ENCODE data around the gene NLGN1.

- no peak for TF ChIP-seq SRF (IDR thresholded peaks at IDR 0.05; ENCODE audit: low read depth)
- TF ChIP-seq, protein P1, sequence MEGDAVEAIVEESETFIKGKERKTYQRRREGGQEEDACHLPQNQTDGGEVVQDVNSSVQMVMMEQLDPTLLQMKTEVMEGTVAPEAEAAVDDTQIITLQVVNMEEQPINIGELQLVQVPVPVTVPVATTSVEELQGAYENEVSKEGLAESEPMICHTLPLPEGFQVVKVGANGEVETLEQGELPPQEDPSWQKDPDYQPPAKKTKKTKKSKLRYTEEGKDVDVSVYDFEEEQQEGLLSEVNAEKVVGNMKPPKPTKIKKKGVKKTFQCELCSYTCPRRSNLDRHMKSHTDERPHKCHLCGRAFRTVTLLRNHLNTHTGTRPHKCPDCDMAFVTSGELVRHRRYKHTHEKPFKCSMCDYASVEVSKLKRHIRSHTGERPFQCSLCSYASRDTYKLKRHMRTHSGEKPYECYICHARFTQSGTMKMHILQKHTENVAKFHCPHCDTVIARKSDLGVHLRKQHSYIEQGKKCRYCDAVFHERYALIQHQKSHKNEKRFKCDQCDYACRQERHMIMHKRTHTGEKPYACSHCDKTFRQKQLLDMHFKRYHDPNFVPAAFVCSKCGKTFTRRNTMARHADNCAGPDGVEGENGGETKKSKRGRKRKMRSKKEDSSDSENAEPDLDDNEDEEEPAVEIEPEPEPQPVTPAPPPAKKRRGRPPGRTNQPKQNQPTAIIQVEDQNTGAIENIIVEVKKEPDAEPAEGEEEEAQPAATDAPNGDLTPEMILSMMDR (IDR thresholded peaks at IDR 0.05 in 2 of 3, conservative IDR thresholded peaks at IDR 0.05 in 1 of 3; ENCODE audit: borderline replicate concordance in 1 of 3, insufficient read depth in 1 of 3, low read depth in 2 of 3, low read length in 2 of 3), result no peak
- TF ChIP-seq POLR2A (IDR thresholded peaks at IDR 0.05; ENCODE audit: borderline replicate concordance, extremely low read depth, insufficient read depth, insufficient read length), result no peak
- no peak for TF ChIP-seq EZH2 (IDR thresholded peaks at IDR 0.05)
- no peak for TF ChIP-seq SIN3A (IDR thresholded peaks at IDR 0.05; ENCODE audit: low read depth)
- TF ChIP-seq POLR2AphosphoS5 (IDR thresholded peaks at IDR 0.05; ENCODE audit: low read depth, low read length), result no peak
- no peak for TF ChIP-seq EGR1 (IDR thresholded peaks at IDR 0.05; ENCODE audit: low read depth)
- no peak for TF ChIP-seq CEBPB (IDR thresholded peaks at IDR 0.05; ENCODE audit: low read depth)
- TF ChIP-seq, protein P2, sequence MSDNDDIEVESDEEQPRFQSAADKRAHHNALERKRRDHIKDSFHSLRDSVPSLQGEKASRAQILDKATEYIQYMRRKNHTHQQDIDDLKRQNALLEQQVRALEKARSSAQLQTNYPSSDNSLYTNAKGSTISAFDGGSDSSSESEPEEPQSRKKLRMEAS (IDR thresholded peaks at IDR 0.05), result no peak
- TF ChIP-seq EZH2phosphoT487 (IDR thresholded peaks at IDR 0.05; ENCODE audit: borderline replicate concordance), result no peak
- TF ChIP-seq, protein P3, sequence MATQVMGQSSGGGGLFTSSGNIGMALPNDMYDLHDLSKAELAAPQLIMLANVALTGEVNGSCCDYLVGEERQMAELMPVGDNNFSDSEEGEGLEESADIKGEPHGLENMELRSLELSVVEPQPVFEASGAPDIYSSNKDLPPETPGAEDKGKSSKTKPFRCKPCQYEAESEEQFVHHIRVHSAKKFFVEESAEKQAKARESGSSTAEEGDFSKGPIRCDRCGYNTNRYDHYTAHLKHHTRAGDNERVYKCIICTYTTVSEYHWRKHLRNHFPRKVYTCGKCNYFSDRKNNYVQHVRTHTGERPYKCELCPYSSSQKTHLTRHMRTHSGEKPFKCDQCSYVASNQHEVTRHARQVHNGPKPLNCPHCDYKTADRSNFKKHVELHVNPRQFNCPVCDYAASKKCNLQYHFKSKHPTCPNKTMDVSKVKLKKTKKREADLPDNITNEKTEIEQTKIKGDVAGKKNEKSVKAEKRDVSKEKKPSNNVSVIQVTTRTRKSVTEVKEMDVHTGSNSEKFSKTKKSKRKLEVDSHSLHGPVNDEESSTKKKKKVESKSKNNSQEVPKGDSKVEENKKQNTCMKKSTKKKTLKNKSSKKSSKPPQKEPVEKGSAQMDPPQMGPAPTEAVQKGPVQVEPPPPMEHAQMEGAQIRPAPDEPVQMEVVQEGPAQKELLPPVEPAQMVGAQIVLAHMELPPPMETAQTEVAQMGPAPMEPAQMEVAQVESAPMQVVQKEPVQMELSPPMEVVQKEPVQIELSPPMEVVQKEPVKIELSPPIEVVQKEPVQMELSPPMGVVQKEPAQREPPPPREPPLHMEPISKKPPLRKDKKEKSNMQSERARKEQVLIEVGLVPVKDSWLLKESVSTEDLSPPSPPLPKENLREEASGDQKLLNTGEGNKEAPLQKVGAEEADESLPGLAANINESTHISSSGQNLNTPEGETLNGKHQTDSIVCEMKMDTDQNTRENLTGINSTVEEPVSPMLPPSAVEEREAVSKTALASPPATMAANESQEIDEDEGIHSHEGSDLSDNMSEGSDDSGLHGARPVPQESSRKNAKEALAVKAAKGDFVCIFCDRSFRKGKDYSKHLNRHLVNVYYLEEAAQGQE (IDR thresholded peaks at IDR 0.05; ENCODE audit: low read depth), result no peak
- no peak for TF ChIP-seq RAD21 (IDR thresholded peaks at IDR 0.05; ENCODE audit: low read depth)
Measured at GRCh38 chr3:173905381-173905780, 507.8 kb downstream of the NLGN1 start.
